B cell (primary cell): ENCODE results near the gene TENT4A. TPM values are rescaled to one million over a fixed set of nuclear protein-coding genes. Genes with fewer than 3 reads are reported as not detected.

ENCODE experiments used
- ATAC-seq: fragments of 200-7000 bp; cut with Tn5 transposase; one replicate; pipeline ENCODE4 v1.10.0; 2021; ENCODE audit warnings: low read depth, mild to moderate bottlenecking, moderate number of reproducible peaks, moderate library complexity
- CTCF ChIA-PET: fragments of 350-600 bp; sonication (Branson Sonifier 250); formaldehyde crosslinking; loops from one replicate; lab custom pipeline; 2021; ENCODE audit warnings: antibody characterized with exemption, inconsistent platforms; lab: Charles Lee
- POLR2A ChIA-PET: fragments of 350-600 bp; sonication (Branson Sonifier 250); formaldehyde crosslinking; loops from one replicate; lab custom pipeline; 2021; ENCODE audit warnings: antibody characterized with exemption; lab: Charles Lee
- DNase-seq: peaks from one replicate; pipeline ENCODE4 v3.0.0; 2013
- H2AFZ ChIP-seq: 2 replicates; pipeline ENCODE4 v1.6.1; 2012; ENCODE audit warnings: mild to moderate bottlenecking, low read depth, low read length; ENCODE audit not compliant: insufficient read depth, poor library complexity, severe bottlenecking
- H3K27ac ChIP-seq, 2 donors: 1 replicate in 1 of 2; 2 replicates in 1 of 2; pipeline ENCODE4 v1.5.1; 2012 to 2013; ENCODE audit warnings: low read length in 2 of 2, mild to moderate bottlenecking in 2 of 2, moderate library complexity in 1 of 2
- H3K27me3 ChIP-seq, 4 experiments: fragments of 200-600 bp in 1 of 4; sonication (generic) in 1 of 4; replicated peaks in 1 of 4; 1 replicate in 2 of 4; 2 replicates in 2 of 4; pipeline versions ENCODE4 v1.6.1 to v1.7.0; 2013 to 2016; ENCODE audit warnings: low read length in 3 of 4, mild to moderate bottlenecking in 2 of 4, mixed read lengths in 1 of 4, moderate library complexity in 1 of 4; ENCODE audit not compliant: insufficient read depth in 4 of 4, control insufficient read depth in 3 of 4; ENCODE audit errors: control extremely low read depth in 1 of 4
- H3K36me3 ChIP-seq, 2 experiments: replicated peaks in 1 of 2; 1 replicate in 1 of 2; 2 replicates in 1 of 2; pipeline versions ENCODE4 v1.6.1 to v1.7.1; 2013; ENCODE audit warnings: low read length in 1 of 2; ENCODE audit not compliant: insufficient read depth in 2 of 2, control insufficient read depth in 1 of 2; ENCODE audit errors: control extremely low read depth in 1 of 2, extremely low read depth in 1 of 2
- H3K4me1 ChIP-seq, 2 donors: fragments of 200-600 bp in 1 of 2; sonication (generic) in 1 of 2; 1 replicate in 1 of 2; 2 replicates in 1 of 2; pipeline versions ENCODE4 v1.5.1 to v1.6.1; 2013 to 2017; ENCODE audit warnings: low read length in 2 of 2; ENCODE audit not compliant: control insufficient read depth in 2 of 2, insufficient read depth in 2 of 2
- H3K4me2 ChIP-seq: replicated peaks from 2 replicates; pipeline ENCODE3; 2012; ENCODE audit warnings: mild to moderate bottlenecking, low read depth, low read length; ENCODE audit not compliant: poor library complexity, severe bottlenecking
- H3K4me3 ChIP-seq, 5 experiments: fragments of 200-600 bp in 1 of 5; sonication (generic) in 1 of 5; 1 replicate in 3 of 5; 2 replicates in 2 of 5; pipeline versions ENCODE4 v1.5.1 to v1.7.0; 2011 to 2016; ENCODE audit warnings: low read length in 4 of 5, mild to moderate bottlenecking in 4 of 5, low read depth in 2 of 5, control low read depth in 1 of 5, moderate library complexity in 1 of 5; ENCODE audit not compliant: insufficient read depth in 1 of 5; ENCODE audit errors: control extremely low read depth in 1 of 5, extremely low read depth in 1 of 5
- H3K79me2 ChIP-seq: fragments of 200-600 bp; sonication (generic); one replicate; pipeline ENCODE4 v1.6.0; 2016; ENCODE audit warnings: low read length; ENCODE audit not compliant: control insufficient read depth, insufficient read depth
- H3K9ac ChIP-seq: fragments of 200-600 bp; sonication (generic); 2 replicates; pipeline ENCODE4 v1.6.1; 2017; ENCODE audit warnings: mild to moderate bottlenecking, low read length, moderate library complexity
- H3K9me3 ChIP-seq, 3 donors: one replicate each; pipeline versions ENCODE4 v1.6.1 to v1.7.1; 2013; ENCODE audit warnings: low read length in 2 of 3; ENCODE audit not compliant: control insufficient read depth in 2 of 3, insufficient read depth in 1 of 3; ENCODE audit errors: control extremely low read depth in 1 of 3
- H4K20me1 ChIP-seq: 2 replicates; pipeline ENCODE4 v1.6.0; 2012; ENCODE audit warnings: mild to moderate bottlenecking, low read length; ENCODE audit not compliant: insufficient read depth, control insufficient read depth, poor library complexity, severe bottlenecking
- H3K27ac Mint-ChIP-seq: one replicate; pipeline ENCODE4 v1.8.0; 2021; ENCODE audit warnings: mixed read lengths
- H3K27me3 Mint-ChIP-seq: one replicate; pipeline ENCODE4 v1.8.0; 2021; ENCODE audit warnings: mixed read lengths
- H3K4me1 Mint-ChIP-seq: one replicate; pipeline ENCODE4 v1.8.0; 2021; ENCODE audit warnings: mixed read lengths
- H3K4me3 Mint-ChIP-seq: one replicate; pipeline ENCODE4 v1.8.0; 2021; ENCODE audit warnings: mixed read lengths
- H3K9me3 Mint-ChIP-seq: one replicate; pipeline ENCODE4 v1.8.0; 2022; ENCODE audit warnings: mixed read lengths; ENCODE audit not compliant: insufficient read depth
- CTCF ChIP-seq: fragments of 200-600 bp; IDR thresholded peaks from one replicate; pipeline ENCODE4 v1.8.0; 2022; ENCODE audit warnings: antibody characterized with exemption, mild to moderate bottlenecking
- EZH2 ChIP-seq: IDR thresholded peaks from 2 replicates; pipeline ENCODE4 v1.6.1; 2012; ENCODE audit warnings: borderline replicate concordance, low read depth, mild to moderate bottlenecking, moderate library complexity, low read length; ENCODE audit not compliant: insufficient read depth, poor library complexity, severe bottlenecking
- WGBS: methylation state at CpG from one replicate; pipeline ENCODE4 v1.1.5; 2013; ENCODE audit warnings: missing lambda C conversion rate; ENCODE audit not compliant: insufficient coverage; 5-methylcytosine and 5-hydroxymethylcytosine counted together
- intact Hi-C: fragments of 100-400 bp; cut with micrococcal nuclease; formaldehyde crosslinking; loops from one replicate; pipeline ENCODE4 v1.10.0; 2022
- polyA plus RNA-seq: library from polyadenylated mRNA; depleted of rRNA; stranded (reverse); fragments of >200 nt; gene quantifications from 2 replicates; pipeline ENCODE4 v1.2.3, GENCODE V29; 2012
- total RNA-seq, 2 donors: library from RNA; stranded (reverse); fragments of 120-200 nt in 1 of 2; gene quantifications; 1 replicate in 1 of 2; 2 replicates in 1 of 2; pipeline versions ENCODE4 v1.2.3 to v1.2.4, GENCODE V29; 2013 to 2022

The TENT4A gene
- total and polyA plus RNA-seq, 2 donors (not counting 1 experiment from before 2014, with no cell fraction given): 18.5 to 63.6 TPM

- 100% methylated on average over 3 of the region's 5 CpGs for WGBS
- intact Hi-C loops: no loop called here
- H3K4me1 Mint-ChIP-seq: no peaks in the 10 kb centered on the region
- Histone ChIP-seq H3K36me3 (no peaks in the 10 kb centered on the region), H3K27ac (no peak overlapping the region), H3K4me2 (no peak overlapping the region), H3K27me3 (peaks cover 0 to under 1% (median 0%) of the 10 kb centered on the region in 4 experiments), H3K9ac (no peak overlapping the region), H3K79me2 (no peaks in the 10 kb centered on the region), H3K4me3 (no peak overlapping the region), H3K4me1 (no peaks in the 10 kb centered on the region), H2AFZ (no peak overlapping the region), H3K9me3 (no peaks in the 10 kb centered on the region), H4K20me1 (no peaks in the 10 kb centered on the region)
- H3K4me3 Mint-ChIP-seq: no peak overlapping the region
- no peaks in the 10 kb centered on the region for H3K27me3 Mint-ChIP-seq
- TF ChIP-seq EZH2: no peak
- TF ChIP-seq CTCF: no peak
- no peak overlapping the region for H3K27ac Mint-ChIP-seq
- ChIA-PET CTCF (no interaction called here), POLR2A (no interaction called here)
- ATAC-seq: no peak
- no peaks in the 10 kb centered on the region for H3K9me3 Mint-ChIP-seq
- no peak for DNase-seq
Measured at GRCh38 chr5:6675784-6676491, 37.3 kb upstream of the TENT4A start.

GRCh38 chr5:6676702-6677101, 36.5 kb upstream of the TENT4A start:
- H3K4me3 ChIP-seq: no peak overlapping the region
- Mint-ChIP-seq H3K4me3 (no peak overlapping the region), H3K4me1 (no peaks in the 10 kb centered on the region), H3K27ac (no peak overlapping the region), H3K9me3 (no peaks in the 10 kb centered on the region), H3K27me3 (peaks cover 3% of the 10 kb centered on the region)
- DNase-seq (no peak), ATAC-seq (no peak)
- 50% methylated on average over 1 of the region's 2 CpGs for WGBS
- H2AFZ ChIP-seq: no peak overlapping the region
- H3K36me3 ChIP-seq: no peaks in the 10 kb centered on the region
- no peak overlapping the region for H3K27ac ChIP-seq
- intact Hi-C loops: no loop called here
- no peaks in the 10 kb centered on the region for H3K9me3 ChIP-seq
- CTCF ChIA-PET: no interaction called here
- no peaks in the 10 kb centered on the region for H3K4me1 ChIP-seq
- H3K27me3 ChIP-seq: peaks cover 0 to 7% (median 0%) of the 10 kb centered on the region in 4 experiments
- H4K20me1 ChIP-seq: no peaks in the 10 kb centered on the region
- no peaks in the 10 kb centered on the region for H3K79me2 ChIP-seq
- no peak overlapping the region for H3K9ac ChIP-seq
- H3K4me2 ChIP-seq: no peak overlapping the region
- no peak for TF ChIP-seq EZH2
- TF ChIP-seq CTCF: no peak
- POLR2A ChIA-PET: no interaction called here
